C4-2B (cell line): Measurements from ENCODE around the gene ASB18.

Source experiments
- H3K27ac ChIP-seq: fragments of 450-650 bp; 2 replicates; pipeline ENCODE4 v1.5.1; 2017
- ZFX ChIP-seq: fragments of 450-650 bp; IDR thresholded peaks from 2 replicates; pipeline ENCODE4 v1.6.1; 2017
- TF ChIP-seq, protein P1 (sequence below): fragments of 450-650 bp; conservative IDR thresholded peaks from 2 replicates; pipeline ENCODE4 v1.5.1; 2017; ENCODE audit warnings: mild to moderate bottlenecking

ASB18 gene

DNA sequence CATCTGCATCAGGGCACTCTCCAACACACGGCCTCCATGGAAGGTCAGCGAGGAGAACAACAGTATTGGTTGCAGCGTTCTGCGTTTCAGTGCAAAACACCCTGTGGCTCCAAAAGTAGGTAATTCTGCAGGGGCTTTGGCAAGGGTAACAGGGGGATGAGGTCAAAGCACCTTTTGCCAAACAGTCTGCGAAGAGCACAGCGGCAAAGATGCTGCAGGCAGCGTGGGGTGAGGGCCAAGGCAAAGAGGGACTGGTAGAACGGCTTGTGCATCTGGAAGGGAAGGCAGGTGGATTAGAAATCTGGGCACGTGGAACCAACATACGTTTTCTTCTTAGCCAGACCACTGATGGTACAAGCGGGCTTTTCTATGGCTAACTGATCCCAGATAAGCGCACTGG lies 69.4 kb downstream of the ASB18 start:
- TF ChIP-seq ZFX: no peak
- TF ChIP-seq, protein P1, sequence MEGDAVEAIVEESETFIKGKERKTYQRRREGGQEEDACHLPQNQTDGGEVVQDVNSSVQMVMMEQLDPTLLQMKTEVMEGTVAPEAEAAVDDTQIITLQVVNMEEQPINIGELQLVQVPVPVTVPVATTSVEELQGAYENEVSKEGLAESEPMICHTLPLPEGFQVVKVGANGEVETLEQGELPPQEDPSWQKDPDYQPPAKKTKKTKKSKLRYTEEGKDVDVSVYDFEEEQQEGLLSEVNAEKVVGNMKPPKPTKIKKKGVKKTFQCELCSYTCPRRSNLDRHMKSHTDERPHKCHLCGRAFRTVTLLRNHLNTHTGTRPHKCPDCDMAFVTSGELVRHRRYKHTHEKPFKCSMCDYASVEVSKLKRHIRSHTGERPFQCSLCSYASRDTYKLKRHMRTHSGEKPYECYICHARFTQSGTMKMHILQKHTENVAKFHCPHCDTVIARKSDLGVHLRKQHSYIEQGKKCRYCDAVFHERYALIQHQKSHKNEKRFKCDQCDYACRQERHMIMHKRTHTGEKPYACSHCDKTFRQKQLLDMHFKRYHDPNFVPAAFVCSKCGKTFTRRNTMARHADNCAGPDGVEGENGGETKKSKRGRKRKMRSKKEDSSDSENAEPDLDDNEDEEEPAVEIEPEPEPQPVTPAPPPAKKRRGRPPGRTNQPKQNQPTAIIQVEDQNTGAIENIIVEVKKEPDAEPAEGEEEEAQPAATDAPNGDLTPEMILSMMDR: no peak
- no peak overlapping the region for H3K27ac ChIP-seq

DNA sequence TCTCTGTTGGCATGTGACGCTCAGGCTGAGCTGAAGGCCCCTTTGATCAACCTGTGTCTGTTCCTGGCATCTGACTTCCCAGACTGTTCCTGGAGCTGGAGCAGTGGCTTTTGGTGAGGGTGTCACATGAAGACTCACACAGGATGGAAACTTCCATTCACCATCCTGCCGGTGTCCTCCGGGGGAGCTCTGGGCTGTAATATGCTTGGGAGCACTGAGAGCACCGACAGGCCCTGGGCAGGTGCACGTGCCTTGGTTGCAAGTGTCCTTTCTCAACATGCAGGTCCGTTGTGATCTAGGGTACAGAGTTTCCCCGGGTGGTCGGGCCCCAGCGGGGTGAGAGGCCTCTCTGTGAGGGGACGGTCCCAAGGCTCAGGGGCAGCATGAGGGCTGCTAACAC lies 71.2 kb downstream of the ASB18 start:
- TF ChIP-seq, protein P1: no peak
- TF ChIP-seq ZFX: no peak
- H3K27ac ChIP-seq: no peak overlapping the region

DNA sequence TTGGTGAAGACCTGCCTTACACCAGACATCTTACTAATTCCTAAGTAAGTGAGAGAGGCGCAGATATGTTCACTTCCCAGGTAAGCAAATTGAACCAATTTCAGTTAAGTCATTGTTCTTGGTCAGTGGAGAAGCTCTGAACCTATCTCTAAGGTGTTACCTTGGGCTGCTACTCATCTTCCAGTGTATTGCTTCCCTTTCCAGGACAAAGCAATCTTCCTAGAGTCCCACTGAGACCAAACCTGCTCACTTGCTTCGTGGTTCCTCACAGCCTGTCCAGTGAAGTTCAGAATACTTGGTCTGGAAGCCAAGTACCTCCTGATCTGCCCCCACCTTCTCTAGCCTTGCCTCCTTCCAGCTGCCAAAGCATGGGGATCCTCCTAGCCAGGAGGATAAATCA lies 73.5 kb downstream of the ASB18 start:
- TF ChIP-seq, protein P1: no peak
- TF ChIP-seq ZFX: no peak
- H3K27ac ChIP-seq: no peak overlapping the region

DNA sequence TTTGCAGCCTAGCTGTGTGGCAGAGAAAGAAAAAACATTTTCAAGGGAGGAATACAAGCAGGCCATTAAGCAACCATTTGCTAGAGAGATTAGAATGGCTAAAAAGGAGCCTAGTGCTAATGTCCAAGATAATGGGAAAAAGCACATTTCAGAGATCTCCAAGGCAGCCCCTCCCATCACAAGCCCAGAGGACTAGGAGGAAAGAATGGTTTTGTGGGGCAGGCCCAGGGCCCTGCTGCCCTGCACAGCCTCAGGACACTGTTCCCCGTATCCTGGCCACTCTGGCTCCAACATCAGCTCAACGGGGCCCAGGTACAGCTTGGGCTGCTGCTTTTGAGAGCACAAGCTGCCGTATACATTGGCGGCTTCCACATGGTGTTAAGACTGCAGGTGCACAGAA lies 79.5 kb downstream of the ASB18 start:
- H3K27ac ChIP-seq: no peak overlapping the region
- no peak for TF ChIP-seq ZFX
- TF ChIP-seq, protein P1: no peak

DNA sequence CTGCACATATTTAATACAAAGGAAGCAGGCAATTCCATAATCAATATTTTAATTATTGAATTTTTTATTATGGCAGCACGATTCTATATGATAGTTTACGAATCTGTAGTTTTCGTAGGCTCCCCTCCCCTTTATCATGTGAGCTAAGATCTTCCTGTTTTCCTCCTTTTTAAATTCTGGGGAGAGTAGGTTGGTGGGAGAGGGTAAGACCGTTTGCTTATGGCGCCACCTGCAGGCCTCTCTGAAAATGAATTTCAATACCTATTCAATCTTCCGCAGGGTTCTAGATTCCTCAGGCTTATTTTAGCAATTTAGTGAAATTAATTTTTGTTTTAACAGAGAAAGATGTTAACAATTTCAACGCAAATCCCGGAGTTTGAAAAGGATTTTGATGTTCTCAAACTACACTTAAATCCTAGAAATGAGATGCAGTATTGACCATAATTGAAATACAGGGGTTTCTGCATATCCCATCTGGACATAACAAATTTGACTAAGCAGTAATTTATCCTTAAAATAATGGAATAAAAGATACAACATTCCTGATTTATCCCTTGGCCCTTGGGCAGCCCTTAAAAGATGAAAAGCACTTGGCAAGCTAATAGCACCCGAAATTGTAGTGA lies 83.3 kb downstream of the ASB18 start:
- TF ChIP-seq, protein P1: peak; percentile 87
- no peak for TF ChIP-seq ZFX
- H3K27ac ChIP-seq: no peak overlapping the region

DNA sequence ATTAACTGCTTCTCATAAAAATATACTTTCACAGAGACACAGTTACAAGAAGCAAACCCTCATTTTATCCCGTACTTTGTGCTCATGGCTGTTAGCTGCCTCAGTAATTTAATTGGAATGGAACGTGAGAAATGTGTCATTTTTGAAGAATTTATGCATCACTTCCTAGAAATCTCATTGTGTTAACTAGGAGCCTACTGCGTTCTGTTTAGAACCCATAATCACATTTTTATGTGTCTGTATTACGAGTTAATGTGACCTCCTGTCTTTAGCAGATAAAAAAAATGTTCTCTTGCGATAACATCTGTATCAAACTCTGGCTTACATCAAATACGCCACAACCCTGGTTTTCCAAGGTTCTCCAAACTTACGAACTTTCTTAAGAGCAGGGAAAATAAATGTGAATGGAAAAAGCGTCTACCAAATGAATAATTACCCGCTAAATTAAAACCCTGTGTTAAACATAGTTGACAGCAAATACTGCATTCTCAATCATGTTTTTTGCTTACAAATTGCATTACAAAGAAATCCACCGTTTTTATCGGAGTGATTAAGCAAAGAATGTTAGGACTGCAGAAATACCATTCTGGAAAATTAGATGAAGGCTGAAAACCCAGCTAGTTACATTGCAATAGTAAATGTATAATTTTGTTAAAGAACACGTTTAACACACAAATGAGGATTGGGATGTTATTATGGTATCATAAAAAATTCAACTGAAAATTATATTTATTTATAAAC lies 84.0 kb downstream of the ASB18 start:
- TF ChIP-seq ZFX: no peak
- TF ChIP-seq, protein P1: no peak
- H3K27ac ChIP-seq: no peak overlapping the region

DNA sequence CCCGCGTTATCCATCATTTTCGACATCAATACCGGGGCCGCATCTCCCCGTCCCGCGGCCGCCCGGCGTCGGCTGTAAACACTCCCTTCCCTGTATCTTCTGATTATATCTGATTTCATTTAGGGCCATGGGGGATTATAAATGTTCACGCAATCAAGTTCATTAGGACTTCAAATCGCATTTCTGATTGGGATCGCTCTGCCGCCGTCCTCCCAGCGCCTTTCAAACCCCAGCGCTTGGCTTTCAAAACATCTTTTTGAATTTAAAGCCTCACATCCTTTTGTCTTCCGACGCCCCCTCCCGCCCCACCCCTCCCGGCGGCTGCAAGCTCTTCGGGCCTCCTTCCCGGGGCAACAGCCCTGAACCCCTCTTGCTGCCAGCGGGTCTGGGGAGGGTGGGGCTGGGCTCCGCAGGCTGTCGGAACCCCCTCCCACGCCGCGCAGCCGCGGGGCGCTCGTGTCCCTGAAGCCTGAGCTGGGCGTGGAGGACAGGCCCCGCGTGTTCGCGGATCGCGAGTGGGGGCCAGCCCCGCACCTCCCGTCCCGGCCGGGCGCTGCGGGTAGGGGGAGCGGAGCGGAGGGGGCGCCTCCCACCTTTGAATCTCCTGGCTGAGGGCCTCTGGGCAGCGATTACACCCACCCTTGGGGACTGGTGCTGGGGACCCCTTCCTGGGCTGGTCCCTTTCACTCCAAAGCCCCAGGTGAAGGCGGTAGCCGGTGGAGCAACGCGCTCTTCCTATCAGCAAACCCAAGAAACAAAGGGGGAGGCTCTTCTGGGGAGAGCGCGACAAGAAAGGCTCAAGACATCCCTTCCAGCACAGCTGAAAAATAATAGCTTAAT lies 84.8 kb downstream of the ASB18 start:
- no peak for TF ChIP-seq ZFX
- TF ChIP-seq, protein P1: no peak
- no peak overlapping the region for H3K27ac ChIP-seq
